ENCODE results near the gene MAP4K5.
"Not testable (repeated sequence)": the region's sequence is repeated elsewhere in the genome, so short reads cannot be mapped to it uniquely, and the experiment has no call there.

Gene MAP4K5

DNA sequence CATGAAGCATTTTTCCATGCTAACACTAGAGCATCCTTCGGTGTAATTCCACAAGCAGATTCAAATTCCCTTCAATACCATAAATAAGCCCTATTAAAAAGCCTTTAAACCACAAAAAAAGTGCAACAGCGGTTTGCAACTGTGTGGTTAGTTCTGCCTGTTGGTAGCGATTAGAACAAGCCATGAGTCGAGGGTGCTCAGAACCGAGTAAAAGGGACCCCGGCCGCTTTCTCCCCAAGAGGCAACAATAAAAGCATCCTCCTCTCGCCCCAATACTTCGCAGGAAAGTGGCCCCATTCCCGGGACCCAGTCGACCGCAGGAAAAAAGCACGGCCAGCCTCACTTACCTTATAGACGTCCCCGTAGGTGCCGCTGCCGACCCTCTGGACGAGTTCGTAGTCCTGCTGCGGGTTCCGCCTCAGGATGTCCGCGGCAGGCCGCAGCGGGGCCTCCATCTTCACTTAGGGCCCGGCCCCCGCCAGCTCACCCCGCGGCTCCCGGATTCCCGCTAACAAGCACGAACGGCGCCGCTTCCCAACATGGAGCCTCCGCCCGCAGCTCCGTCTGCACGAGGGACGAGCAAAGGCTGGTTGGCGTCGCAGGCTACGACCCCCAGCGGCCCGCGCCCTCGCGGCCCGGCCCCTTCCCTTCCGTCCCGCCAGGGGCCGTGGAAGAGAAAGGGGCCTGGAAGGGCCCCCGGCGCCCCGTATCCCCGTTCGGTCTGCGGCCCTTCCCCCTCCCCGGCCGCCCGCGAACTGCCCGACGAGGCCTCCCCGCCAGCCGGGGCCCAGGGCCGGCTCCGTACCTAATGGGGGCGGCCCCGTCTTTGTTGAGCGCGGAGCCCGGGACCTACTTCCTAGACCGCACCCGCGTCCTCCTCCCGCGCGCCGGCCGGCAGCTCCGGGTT, 521 bp downstream of the MAP4K5 start:
- peak; percentile 30 for DNase-seq

DNA sequence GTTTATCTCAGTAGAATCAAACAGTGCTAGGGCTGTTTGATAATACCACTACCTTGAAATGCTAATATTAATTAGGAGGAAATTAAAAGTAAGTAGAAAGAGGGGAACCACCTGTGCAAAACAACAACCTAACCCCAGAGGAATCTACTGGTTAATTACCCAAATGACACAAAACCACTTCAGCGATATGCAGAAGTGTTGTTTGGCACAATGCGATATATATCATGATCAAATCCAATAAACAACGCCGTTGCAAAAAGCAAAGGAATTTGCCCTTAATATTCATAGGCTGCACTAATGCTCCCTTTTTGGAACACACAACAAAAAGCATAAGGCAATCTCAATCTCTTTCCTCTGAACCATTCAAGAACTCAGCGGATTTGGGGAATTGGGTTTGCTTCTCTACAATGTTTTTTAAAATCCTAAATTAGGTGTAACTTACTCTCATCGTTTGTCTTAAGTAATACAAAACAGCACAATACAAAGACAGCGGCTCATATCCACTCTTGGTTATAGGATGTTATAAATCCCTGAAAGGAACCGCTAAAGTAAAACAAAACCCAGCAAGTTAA, 1.5 kb downstream of the MAP4K5 start:
- DNase-seq: no peak

DNA sequence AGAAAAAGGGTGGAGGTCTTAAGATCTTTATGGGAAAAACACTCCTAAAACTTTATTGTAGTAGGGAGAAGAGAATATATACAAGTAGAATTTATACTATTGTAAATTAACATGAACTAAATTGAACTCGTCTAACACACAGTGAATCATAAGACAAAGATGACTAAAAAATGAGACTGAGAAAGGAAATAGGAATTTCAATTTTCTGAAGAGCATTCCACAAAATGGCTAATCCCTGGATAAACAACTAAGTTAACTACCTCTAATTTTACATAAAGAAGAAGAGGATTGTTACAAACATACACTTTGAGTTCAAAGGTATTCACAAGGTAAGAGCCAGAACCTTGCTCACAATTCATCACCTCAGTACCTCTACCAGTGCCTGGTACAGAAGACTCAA, 2.0 kb downstream of the MAP4K5 start:
- DNase-seq: no peak

DNA sequence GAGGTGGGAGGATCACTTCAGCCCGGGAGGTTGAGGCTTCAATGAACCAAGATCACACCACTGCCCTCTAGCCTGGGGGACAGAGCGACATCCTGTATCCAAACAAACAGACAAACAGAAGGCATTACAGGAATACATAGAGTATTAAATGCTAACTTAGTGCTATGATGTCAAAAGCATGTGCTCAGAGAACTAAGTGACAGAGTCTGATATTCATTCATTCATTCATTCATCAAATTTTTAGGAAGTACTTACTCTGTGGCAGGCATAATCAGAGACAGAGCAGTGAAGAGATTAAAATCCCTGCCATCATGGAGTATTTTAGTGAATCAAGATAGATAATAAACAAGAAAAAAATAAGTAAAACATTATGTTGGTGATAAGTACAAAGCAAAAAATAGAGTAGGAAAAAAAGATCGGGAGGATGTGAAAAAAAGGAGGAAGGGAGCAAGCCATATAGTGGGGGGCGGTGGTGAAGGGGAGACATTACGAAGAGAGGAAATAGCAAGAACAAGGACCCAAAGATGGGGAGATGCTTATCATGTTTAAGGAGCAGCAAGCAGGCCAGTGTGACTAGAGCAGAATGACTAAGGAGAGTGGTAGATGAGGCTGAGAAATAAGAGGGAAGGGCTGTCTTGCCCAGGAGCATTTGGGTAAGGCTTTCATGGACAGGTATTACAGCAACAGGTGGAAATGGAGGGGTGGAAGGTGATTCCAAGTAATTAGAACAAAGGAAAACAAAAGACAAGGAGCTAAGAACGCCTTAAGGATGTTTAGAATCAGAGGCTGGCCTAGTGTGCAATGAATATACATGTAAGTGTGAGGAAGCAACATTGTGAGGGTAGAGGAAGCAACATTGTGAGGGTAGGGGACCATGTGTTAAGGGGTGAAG, 2.8 kb downstream of the MAP4K5 start:
- no peak for DNase-seq

DNA sequence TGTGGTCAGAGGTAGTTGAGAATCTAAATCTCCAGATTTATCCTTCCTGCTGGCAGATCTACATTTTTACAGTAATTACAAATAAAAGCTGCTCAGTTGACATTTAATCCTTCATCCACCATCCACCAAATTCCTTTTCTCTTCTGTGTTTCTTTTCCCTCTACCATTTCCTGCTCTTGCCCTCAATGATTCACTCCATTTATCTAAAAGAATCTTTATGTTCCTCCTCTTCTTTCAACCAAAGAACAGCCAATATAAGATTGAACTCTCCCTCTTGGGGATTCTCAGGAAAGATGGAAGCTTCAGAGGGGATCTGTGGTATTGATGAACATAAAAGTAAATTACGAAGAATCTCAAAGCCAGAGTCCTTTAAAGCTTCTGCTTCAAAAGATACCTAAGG, 4.4 kb downstream of the MAP4K5 start:
- no peak for DNase-seq

DNA sequence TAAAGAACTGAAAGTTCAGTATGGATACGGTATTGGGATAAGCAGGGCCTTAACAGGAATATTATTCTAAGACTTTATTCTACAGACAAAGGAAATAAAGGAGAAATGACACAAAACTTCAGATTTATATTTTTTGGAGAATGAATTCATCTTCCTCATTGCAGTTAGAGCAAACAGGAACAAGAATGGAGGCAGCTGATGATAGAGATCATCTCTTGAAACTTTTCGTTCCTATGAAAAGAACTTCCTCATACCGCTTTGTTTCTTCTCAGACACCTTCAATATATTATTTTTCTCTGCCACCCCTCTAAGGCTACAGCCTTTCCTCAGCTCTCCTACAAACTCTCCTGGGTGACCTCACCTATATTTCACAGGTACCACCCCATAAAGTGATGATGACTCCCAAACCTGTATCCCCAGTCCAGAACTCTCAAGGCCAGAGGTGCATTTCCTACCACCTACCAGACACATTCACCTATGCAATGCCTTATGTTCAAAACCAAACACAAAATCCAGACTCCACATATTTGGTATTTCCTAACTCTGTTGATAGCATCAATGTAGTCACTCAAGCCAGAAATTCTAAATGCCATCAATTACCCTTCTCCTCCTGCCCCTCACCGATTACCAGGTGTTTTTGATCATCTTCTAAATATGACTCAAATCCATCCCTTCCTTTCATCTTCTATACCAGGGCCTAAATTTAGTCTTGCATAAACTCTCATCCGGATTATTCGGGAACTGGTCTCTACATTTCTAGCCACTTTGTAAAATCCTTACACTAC, 7.4 kb downstream of the MAP4K5 start:
- DNase-seq: no peak

DNA sequence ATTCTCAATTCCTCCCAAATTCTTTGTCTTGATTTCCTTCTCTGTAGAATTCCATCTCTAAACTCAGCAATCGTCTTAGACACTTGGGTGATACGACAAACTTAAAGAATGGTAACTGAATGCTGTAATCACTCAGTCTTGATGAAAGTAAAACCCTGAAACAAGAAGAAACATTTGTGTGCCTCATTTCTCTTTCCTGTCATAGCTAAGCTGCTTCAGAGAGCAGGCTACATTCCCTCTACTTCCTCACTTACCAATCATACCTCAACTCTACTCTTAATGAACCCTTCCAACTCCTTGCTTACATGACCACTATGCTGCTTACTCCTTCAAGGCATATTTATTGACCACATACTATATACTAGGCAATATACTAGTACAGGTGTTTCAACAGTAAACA, 8.3 kb downstream of the MAP4K5 start:
- DNase-seq: no peak

DNA sequence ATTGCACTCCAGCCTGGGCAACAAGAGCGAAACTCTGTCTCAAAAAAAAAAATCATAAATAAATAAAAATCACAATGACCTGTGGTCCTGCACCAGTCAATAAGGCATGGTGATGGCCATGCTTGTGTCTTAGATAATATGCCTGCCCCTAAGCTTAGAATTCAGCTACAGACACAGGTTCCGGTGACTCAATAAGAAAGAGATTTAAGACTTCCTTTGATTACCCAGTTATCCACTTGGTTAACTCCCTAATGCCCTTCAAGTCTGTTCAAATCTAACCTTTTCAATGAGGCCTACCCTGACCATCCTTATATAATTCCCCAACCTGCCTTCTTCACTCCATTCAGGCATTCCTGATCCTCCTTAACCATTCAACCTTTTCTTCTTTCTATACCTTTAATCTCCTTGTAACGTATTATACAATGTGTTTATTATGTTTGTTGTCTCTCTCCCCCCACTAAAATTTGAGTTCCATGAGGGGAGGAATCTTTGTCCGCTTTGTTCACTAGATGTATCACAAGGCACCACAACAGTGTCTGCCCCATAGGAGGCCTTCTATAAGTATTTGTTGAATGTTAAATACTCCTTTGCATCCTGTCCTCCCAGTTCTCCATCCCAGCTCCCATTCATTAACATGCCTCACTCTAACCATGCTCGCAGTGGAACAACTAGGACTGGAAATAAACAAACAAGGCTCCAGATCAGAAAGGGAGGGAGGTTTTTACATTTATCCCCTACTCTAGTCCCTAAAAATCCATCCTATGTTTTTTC, 8.9 kb downstream of the MAP4K5 start:
- DNase-seq: no peak

DNA sequence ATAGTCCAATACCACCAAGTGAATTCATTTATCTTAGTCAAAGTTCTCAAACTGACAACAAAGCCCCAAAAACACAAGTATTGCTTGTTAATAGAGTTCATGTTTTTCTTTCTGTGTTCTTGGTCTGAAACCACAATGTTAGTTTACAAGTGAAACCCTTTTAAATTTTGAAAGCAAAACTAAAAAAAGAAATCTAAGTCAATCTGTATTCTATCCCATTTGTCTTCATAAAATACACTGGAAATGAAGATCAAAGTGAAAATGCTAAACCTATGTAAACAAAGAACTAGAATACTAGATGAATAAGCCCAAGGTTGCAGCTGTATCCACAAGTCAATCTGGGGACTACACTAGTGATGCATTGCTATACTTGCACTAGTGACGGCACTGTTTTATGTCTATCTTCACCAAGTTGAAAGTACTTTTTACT, 10.4 kb downstream of the MAP4K5 start:
- DNase-seq: peak; percentile 17

DNA sequence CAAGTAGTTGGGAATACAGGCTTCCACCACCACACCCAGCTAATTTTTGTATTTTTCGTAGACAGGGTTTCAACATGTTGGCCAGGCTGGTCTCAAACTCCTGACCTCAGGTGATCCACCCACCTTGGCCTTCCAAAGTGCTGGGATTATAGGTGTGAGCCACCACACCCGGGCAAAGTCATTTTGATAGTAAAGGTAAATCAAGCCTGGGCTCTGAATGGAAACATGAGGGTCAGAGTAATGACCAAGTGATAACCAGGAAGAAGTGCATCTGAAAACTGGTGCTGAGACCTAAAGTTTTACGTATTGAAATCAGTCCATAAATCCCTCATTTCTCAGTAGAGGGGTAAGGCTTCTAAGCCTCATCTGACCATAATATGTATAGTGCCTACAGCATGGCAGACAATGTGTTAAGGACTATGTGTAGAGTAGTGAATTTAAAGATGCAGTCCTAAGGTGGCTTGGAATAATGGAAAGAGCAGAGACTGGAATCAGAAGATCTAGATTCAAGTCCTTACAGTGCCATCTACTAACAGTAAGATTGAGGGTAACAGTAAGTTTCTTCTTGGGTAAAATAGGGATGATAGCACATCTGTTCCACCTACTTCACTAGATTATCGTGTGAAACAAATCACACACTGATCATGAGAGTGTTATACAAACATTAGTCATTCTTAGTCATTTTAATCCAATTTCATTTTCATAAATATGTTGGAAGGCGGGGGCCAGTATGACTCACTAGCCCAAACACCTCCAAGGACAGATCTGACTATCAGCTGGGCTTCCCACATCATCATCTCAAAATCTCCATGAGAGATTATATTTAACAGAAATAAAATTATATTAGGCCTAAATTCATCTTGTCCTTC, 11.2 kb downstream of the MAP4K5 start:
- DNase-seq: peak; percentile 36

DNA sequence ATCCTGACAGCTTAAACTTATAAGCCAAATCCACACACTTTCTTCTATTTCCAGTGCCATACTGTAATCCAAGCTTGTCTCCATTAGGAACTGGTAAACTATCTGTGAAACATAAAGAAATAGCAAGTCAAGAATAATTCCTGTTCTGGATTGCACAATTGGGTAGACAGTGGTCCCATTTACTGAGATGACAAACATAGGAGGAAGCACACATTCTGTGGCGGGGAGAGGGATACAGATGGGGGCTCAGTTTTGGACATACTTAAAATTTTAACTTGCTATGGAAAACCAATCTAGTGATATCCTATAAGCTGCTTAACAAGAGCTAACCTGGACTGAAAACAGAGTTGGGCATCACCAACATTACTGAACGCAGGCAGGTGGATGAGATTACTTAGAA, 16.3 kb downstream of the MAP4K5 start:
- DNase-seq: no peak

DNA sequence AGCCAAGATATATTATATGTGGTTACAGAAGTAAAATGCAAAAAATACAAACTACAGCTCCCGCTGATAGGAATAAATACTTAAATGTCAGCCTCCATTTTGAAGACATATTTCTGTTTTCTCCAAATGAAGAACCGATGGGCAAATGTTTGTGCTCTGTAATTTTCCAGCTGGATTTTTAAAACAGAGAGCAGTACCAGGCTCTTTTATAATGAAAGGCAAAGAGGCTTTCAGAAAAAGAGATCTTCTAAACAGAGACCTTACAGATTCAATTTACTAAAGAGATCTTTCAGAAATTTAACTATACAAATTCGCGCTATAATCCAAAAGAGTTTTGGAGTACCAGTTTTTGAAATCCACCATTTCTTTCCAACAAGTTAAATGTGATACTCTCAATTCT, 19.9 kb downstream of the MAP4K5 start:
- no peak for DNase-seq

DNA sequence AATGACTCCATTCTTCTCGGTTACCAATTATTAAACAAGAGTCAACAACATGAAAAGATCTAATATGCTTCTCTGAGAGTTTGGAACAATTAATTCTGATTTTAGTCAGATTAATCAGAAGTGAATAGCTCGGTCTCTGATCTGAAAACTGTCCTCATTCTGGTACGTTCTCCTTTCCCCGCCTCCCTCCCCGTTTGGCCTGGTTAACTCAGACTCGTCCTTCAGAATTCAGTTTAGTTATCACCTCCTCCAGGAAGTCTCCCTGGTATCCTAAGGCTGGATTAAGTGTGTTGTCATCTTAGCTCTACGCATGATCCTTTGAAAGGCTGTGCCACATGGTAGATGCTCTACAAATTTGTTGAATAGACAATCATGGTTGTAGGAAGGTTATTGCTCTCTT, 22.2 kb downstream of the MAP4K5 start:
- no peak for DNase-seq

DNA sequence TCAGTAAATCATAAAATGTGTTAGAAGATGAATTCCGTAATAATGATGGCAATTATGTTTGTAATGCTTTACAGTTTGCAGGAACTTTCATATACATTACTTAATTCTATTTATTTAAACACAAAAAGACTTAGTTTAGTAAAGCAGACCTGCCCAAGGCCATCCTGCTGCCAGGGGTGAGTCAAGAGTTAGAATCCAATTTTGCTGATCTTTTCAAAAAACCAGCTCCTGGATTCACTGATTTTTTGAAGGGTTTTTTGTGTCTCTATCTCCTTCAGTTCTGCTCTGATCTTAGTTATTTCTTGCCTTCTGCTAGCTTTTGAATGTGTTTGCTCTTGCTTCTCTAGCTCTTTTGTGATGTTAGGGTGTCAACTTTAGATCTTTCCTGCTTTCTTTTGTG, 25.3 kb downstream of the MAP4K5 start:
- not testable (repeated sequence) for DNase-seq

DNA sequence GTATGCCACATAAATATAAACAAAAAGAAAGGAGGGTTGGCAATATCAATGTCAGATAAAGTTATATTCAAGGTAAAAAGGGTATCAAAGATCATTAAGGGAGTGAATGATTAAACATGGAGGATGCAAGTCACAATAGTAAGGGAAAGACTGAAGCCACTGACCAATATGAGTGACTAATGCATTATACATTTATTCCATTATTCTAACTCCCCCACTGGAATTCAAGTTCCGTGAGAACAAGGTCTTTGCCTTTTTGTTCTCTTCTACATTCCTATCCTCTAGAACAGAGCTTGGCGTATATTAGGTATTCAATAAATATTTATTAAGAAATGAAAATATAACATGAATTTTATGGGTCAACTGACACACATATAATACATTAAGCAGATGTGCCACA, 30.7 kb downstream of the MAP4K5 start:
- no peak for DNase-seq

DNA sequence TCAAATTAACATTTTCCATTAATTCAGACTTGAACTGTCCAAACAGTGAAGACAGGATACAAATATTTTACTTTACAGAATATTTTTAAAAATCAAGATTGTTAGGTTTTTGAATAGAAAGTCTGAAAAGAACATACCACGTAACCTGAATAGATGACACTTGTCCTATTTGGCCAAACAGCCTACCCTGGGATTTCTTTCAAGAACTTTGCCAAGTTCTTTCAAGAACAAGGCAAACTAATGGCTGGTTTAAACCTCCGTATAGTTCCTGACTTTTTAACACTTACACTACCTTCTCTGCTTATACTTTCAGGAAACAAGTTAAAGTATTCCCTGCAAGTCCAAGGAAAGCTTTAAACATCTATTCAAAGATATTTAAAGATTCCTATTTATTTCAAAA, 35.0 kb downstream of the MAP4K5 start:
- no peak for DNase-seq

DNA sequence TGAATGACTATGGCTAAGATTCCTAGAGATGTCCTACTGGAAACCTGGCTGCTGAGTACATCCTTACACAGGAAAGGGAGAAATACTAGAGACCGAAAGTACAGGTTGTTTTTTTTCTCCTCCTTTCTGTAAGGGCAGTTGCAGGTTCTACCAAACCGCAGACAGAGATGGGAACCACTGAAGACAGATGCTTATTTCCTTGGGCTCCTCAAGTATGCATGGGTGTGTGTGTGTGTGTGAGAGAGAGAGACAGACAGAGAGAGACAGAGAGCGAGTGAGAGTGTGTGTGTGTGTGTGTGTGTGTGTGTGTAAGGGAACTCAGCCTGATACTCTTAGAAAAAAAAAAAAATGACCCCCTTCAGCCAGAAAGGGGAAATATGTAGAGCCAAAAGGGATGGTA, 42.5 kb downstream of the MAP4K5 start:
- no peak for DNase-seq

DNA sequence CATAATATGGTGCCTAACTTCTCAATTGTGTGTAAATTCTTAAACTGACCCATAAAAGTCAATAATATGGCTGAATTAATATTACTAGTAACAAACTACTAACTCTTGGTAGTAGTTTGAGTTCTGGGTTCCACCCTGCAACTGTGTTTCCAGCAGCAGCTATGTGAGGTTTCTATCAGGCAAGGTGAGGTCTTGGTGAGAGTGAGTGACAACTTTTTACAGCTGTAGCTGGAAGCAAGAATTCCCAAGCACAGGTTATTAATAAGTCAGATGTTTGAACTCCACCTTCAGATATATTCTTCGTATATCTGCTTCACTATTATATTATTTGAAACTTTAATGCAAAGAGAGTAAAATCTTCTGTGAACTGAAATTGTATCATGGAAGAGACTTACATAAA, 43.8 kb downstream of the MAP4K5 start:
- DNase-seq: no peak

DNA sequence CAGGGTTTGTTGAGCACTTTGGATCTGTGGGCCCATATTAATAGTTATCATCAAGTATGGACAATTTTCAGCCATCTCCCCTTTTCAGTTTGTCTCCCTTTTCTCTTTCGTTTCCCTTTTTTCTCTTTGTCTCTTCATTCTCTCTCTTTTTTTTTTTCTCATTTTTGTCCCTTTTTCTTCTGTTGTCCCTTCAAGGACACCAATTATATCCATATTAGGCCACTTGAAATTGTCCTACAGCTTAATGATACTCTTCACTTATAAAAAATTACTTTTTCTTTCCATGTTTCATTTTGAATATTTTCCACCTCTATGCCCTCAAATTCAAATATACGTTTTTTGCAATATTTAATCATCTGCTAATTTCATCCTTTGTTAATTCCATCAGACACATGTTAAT, 53.3 kb downstream of the MAP4K5 start:
- DNase-seq: no peak

DNA sequence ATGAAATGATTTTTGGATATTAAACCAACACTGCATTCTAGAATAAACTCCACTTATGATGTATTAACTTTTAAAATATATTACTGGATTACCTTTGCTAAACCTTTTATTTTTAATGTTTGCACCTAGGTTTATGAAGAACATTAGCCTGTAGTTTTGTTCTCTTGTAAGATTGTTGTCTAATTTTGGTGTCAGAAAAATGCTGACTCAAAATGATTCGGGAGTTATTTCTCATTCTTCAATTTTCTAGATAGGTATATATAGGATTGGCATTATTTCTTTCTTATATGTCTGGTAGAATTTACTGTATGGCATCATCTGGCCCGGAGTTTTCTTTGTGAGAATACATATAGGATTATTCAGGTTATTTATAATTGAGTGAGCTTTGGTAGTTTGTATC, 54.6 kb downstream of the MAP4K5 start:
- no peak for DNase-seq

DNA sequence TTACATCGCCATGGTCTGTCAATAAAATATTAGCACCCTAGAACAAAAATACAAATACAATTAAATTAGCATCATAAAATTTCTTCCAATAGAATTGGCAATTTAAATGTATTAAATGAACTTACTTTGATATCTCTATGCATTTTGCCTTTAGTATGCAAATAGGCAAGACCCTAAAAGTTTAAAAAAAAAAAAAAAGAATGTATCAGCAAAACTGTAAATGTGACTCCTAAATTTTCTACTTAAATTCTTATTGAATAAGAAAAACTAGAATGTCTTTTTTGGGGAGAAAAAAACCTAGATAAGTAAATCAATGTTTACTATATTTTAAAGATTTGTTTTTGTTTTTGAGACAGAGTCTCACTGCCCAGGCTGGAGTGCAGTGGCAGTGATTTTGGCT, 56.2 kb downstream of the MAP4K5 start:
- DNase-seq: no peak
